ENCODE results near the gene DTD1.

DNA sequence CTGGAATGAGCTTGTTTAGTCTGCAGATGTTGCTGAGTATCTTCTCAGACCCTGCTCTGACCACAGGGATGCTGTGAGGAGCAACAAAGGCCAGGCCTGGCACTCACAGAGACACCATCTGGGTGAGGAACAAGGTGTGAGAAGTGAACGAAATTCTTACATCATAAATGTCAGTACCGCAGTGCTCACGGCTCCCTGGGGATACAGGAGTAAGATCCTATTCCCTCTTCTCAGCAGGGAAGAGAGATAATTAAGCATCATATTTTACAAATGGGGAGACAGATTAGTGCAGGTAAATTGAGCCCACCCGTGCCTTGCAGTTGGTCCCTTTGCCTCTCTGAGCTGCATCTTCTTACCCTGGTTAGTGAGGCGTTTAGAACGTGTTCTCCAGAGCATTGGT is 106.2 kb downstream of the DTD1 start:
- TF ChIP-seq, protein P1, sequence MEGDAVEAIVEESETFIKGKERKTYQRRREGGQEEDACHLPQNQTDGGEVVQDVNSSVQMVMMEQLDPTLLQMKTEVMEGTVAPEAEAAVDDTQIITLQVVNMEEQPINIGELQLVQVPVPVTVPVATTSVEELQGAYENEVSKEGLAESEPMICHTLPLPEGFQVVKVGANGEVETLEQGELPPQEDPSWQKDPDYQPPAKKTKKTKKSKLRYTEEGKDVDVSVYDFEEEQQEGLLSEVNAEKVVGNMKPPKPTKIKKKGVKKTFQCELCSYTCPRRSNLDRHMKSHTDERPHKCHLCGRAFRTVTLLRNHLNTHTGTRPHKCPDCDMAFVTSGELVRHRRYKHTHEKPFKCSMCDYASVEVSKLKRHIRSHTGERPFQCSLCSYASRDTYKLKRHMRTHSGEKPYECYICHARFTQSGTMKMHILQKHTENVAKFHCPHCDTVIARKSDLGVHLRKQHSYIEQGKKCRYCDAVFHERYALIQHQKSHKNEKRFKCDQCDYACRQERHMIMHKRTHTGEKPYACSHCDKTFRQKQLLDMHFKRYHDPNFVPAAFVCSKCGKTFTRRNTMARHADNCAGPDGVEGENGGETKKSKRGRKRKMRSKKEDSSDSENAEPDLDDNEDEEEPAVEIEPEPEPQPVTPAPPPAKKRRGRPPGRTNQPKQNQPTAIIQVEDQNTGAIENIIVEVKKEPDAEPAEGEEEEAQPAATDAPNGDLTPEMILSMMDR (IDR thresholded peaks at IDR 0.05) = no peak
- no peak for TF ChIP-seq POLR2A (IDR thresholded peaks at IDR 0.05)

Measured in heart left ventricle (tissue), 13 donors.